Stimulated activated CD4-positive, alpha-beta T cell treated with anti-CD3 and anti-CD28 coated beads, Interleukin-12 subunit alpha, Interleukin-12 subunit beta, amount 100 ng/mL, for 48 hours (primary cell): ENCODE measurements around the gene TRMT11.

Source experiments
- DNase-seq, 3 donors: peaks; one replicate each; pipeline ENCODE4 v3.0.0-alpha.2; 2020; ENCODE audit warnings: low read depth in 2 of 3, low spot score in 1 of 3

TRMT11 gene

GRCh38 chr6:126072834-126073233 lies 86.5 kb downstream of the TRMT11 start:
- no peak for DNase-seq

DNA sequence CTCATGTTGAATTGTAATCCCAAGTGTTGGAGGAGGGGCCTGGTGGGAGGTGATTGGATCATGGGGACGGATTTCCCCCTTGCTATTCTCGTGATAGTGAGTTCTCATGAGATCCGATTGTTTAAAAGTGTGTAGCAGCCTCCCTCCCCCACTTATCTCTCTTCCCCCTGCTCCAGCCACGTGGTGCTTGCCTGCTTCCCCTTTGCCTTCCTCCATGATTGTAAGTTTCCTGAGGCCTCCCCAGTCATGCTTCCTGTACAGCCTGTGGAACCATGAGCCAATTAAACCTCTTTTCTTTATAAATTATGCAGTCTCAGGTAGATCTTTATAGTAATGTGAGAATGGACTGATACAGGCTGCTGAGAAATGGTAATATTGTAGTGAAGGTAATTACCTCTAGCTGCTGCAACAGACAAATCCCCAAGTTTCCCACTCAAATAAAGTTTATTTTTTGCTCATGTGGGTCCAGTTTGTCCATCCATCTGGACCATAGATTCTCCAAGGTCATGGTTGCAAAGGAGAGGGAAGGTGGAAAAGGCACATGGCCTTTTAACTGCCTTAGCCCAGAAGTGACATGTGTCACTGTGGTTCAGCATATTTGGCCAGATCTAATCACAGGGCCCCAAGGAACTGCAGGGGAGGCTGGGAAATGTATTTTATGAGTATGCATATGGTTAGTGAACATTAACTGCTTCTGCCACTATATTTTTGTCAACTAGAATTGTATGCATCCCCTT lies 89.2 kb downstream of the TRMT11 start:
- no peak for DNase-seq

GRCh38 chr6:126076992-126077664 lies 90.8 kb downstream of the TRMT11 start:
- DNase-seq = no peak

GRCh38 chr6:126077810-126078776 lies 91.8 kb downstream of the TRMT11 start:
- no peak for DNase-seq

GRCh38 chr6:126083875-126084274 lies 97.5 kb downstream of the TRMT11 start:
- DNase-seq = no peak

- DNase-seq = no peak
These were observed 100.2 kb downstream of the TRMT11 start for GRCh38 chr6:126086560-126086959.
